DMS53 treated with DMSO at 0.1 percent for 48 hours (cell line): Measurements from ENCODE around the gene LRATD1.

Experiments used
- DNase-seq: peaks from one replicate; lab custom pipeline; 2025; ENCODE audit not compliant: unreplicated experiment; lab: John Stamatoyannopoulos, UW

Gene LRATD1

GRCh38 chr2:14633461-14634181 is 1.1 kb downstream of the LRATD1 start:
- no peak for DNase-seq

- DNase-seq = no peak
Observed at GRCh38 chr2:14634182-14634488, 1.6 kb downstream of the LRATD1 start.

GRCh38 chr2:14634489-14635390 is 2.2 kb downstream of the LRATD1 start:
- DNase-seq = peak; percentile 66

- DNase-seq = peak; percentile 74
Observed at GRCh38 chr2:14635391-14635871, 2.9 kb downstream of the LRATD1 start.

GRCh38 chr2:14638488-14638887 is 6.0 kb downstream of the LRATD1 start:
- DNase-seq = no peak

- DNase-seq = no peak
Observed at GRCh38 chr2:14641116-14641515, 8.6 kb downstream of the LRATD1 start.

GRCh38 chr2:14642499-14642898 is 10.0 kb downstream of the LRATD1 start:
- DNase-seq = no peak

- DNase-seq = peak; percentile 8
Observed at GRCh38 chr2:14647714-14648113, 15.2 kb downstream of the LRATD1 start.

- DNase-seq = no peak
Observed at GRCh38 chr2:14650066-14650465, 17.5 kb downstream of the LRATD1 start.

GRCh38 chr2:14654835-14655282 is 22.3 kb downstream of the LRATD1 start:
- no peak for DNase-seq

GRCh38 chr2:14656146-14656545 is 23.6 kb downstream of the LRATD1 start:
- no peak for DNase-seq

GRCh38 chr2:14661163-14661562 is 28.6 kb downstream of the LRATD1 start:
- no peak for DNase-seq

- no peak for DNase-seq
Observed at GRCh38 chr2:14673351-14673875, 40.9 kb downstream of the LRATD1 start.

GRCh38 chr2:14675489-14675888 is 43.0 kb downstream of the LRATD1 start:
- no peak for DNase-seq

GRCh38 chr2:14676371-14676770 is 43.9 kb downstream of the LRATD1 start:
- DNase-seq = no peak

GRCh38 chr2:14677039-14677438 is 44.5 kb downstream of the LRATD1 start:
- no peak for DNase-seq

- DNase-seq = no peak
Observed at GRCh38 chr2:14678761-14679160, 46.2 kb downstream of the LRATD1 start.

GRCh38 chr2:14681608-14682007 is 49.1 kb downstream of the LRATD1 start:
- no peak for DNase-seq
